HG02973 (cell line): ENCODE data around the gene ARPP21.
"Not testable (repeated sequence)": the region's sequence is repeated elsewhere in the genome, so short reads cannot be mapped to it uniquely, and the experiment has no call there.

ENCODE experiments used
- ATAC-seq: cut with Tn5 transposase; IDR thresholded peaks from one replicate; pipeline ENCODE4 v1.9.1; 2021; ENCODE audit warnings: moderate library complexity; ENCODE audit not compliant: unreplicated experiment

ARPP21 gene

GRCh38 chr3:35777065-35777464 lies 137.7 kb downstream of the ARPP21 start:
- ATAC-seq: no peak

- no peak for ATAC-seq
Measured at GRCh38 chr3:35777563-35778554, 138.5 kb downstream of the ARPP21 start.

- no peak for ATAC-seq
Measured at GRCh38 chr3:35779611-35780010, 140.3 kb downstream of the ARPP21 start.

- no peak for ATAC-seq
Measured at GRCh38 chr3:35780800-35781199, 141.5 kb downstream of the ARPP21 start.

- no peak for ATAC-seq
Measured at GRCh38 chr3:35781558-35781957, 142.2 kb downstream of the ARPP21 start.

- no peak for ATAC-seq
Measured at GRCh38 chr3:35782355-35782754, 143.0 kb downstream of the ARPP21 start.

- ATAC-seq: no peak
Measured at GRCh38 chr3:35784169-35784568, 144.8 kb downstream of the ARPP21 start.

GRCh38 chr3:35785234-35785888 lies 146.0 kb downstream of the ARPP21 start:
- ATAC-seq: no peak

- no peak for ATAC-seq
Measured at GRCh38 chr3:35787936-35788335, 148.6 kb downstream of the ARPP21 start.

GRCh38 chr3:35789042-35789831 lies 149.9 kb downstream of the ARPP21 start:
- no peak for ATAC-seq

- no peak for ATAC-seq
Measured at GRCh38 chr3:35790764-35791163, 151.4 kb downstream of the ARPP21 start.

GRCh38 chr3:35793667-35794066 lies 154.3 kb downstream of the ARPP21 start:
- ATAC-seq: no peak

GRCh38 chr3:35800960-35801459 lies 161.7 kb downstream of the ARPP21 start:
- ATAC-seq: no peak

- no peak for ATAC-seq
Measured at GRCh38 chr3:35814531-35814930, 175.2 kb downstream of the ARPP21 start.

- ATAC-seq: not testable (repeated sequence)
Measured at GRCh38 chr3:35815796-35816195, 176.5 kb downstream of the ARPP21 start.

GRCh38 chr3:35817216-35817615 lies 177.9 kb downstream of the ARPP21 start:
- no peak for ATAC-seq

- ATAC-seq: no peak
Measured at GRCh38 chr3:35832140-35832571, 192.8 kb downstream of the ARPP21 start.
